SHP77 (cell line): ENCODE measurements around the gene MRPL10.
"Not testable (repeated sequence)": the region's sequence is repeated elsewhere in the genome, so short reads cannot be mapped to it uniquely, and the experiment has no call there.

Experiments
- DNase-seq, 2 experiments: peaks; one replicate each; lab custom pipeline; 2025; lab: John Stamatoyannopoulos, UW

Gene MRPL10

DNA sequence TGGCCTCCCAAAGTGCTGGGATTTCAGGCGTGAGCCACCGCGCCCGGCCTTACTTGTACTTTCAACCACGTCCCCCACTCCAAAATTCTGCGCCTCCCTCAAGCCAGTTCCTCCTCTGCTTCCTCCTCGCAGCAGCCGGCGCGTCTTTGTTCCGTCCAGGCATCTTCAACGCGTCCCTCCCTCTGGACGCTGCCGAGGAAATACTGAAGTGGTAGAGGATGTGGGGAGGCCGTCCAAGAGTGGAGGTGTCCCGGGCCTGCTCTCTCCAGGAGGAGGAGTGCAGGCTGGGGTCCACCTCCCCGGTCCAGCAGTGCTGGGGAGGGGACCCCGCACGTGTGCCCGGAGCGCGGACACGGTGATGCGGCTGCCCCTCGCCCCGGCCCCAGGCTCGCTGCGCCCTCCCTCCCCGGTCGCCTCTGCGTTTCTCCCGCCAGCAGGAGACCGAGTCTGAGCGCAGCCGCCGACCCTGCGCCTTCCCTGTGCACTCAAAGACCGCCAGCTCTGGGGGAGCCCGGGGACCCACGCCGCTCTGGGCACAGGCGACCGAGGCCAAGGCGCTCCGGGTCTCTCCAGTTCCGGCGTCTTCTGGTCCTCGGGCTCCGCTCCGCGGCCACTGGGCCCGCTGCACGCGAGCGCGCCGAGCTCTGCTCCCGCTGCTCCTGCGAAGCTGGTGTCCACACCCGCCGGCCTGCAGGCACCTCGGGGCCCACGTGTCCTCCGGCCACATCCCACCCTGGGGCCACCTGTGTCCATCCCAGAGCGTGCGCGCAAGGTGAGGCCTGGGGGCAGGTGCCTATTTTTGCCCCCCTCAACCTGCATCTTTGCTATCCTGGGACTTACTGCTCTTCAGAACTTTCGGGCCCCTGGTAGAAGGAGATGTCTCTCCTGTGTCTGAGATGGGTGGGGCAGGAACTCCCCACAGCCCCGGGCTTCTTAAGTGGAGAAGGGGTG is 41.5 kb downstream of the MRPL10 start:
- peak in 1 of 2 experiments; percentile 3 for DNase-seq

DNA sequence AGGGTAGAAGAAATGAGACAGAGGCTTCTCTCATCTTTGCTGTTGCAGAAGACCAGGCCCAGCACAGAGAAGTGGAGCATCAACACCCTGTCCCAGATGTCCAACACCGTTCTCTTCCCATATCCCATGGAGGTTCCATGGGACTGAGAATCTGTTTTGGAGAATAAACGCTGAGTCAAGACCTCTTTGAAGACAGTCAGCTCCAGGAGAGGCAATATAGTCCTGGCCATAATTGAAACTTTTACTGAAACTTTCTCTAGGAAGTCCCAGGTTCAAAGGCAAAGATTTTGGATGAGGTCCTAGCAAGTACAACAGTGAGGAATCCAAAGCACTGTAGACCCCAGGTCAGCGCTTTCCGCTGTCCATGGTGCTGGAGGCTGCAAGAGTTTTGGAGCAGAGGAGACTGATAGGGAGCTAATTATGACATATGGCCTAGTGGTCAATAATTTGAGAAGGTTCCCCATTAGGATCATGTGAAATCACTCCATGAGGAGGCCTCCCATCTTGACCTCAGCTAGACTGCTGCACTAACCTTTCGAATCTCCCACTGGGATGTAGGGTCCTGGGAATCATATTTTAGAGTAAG is 45.7 kb downstream of the MRPL10 start:
- no peak for DNase-seq

DNA sequence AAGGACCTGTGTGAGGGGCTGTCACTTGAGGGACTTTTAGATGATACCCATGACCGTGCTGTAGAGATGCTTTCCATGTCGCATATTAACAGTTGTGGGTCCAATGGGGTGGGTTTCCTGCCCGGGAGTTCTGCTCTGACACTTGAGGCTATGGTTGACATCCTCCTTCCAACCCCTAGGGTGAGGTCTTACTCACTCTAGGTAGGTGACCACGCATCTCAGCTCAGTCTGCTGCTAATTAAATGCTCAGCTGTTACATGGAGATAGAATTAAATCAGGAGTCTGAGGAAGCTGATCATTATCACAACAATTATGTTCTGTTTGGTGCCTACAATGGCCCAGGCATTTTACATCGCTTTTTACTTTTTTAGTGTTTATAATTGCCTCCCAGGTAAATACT is 49.9 kb downstream of the MRPL10 start:
- DNase-seq, result no peak

DNA sequence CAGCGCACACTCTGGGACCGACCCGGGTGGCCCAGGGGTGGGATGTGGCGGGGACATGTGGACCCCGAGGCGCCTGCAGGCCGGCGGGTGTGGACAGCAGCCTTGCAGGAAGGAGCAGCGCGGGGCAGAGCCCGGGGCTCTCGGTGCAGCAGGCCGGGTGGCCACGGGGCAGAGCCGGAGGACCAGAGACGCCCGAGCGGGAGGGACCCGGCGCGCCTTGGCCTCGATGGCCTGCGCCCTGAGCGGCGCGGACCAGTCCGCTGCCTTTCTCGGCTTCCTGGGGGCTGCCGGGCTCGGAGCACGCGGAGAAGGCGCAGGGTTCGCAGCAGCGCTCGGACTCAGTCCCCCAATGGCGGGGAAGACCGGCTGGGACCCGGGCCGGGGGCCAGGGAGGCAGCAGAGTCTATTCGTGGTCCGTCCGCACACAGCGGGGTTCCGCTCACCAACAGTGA is 53.1 kb downstream of the MRPL10 start:
- DNase-seq, result no peak

DNA sequence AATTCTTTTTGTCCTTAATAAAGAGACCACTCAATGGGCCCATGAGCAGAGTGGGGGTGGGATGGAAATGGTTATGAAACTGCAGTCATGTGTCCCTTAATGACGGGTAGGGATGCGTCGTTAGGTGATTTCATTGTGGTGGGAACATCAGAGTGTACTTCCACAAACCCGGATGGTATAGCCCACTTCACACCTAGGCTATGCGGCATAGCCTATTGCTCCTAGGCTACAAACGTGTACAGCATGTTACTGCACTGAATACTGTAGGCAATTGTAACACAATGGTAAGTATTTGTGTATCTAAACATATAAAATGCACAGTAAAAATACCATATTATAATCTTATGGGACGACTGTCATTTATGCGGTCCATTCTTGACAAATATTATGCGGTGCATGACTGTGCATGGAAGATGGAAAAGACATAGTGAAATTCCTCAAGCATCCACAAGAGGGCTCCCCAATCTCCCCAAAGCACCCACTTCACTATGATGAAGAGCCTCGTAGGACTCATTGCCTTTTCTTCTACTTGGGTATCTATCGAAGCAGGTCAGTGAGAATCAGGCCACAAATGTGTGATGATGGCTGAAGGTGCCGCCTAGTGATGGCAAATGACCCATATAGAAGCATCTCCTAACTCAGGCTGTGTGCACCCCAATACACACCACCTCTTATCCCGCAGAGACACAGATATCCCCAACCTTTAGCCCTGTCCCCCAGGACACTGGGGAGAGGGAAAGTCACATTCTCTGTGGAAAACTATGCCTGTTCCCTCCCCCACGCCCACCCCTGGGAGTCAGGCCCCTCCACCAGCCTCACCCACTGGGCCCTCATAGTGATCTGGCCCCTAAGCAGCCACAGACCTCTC is 54.8 kb downstream of the MRPL10 start:
- peak; percentile 40 for DNase-seq

DNA sequence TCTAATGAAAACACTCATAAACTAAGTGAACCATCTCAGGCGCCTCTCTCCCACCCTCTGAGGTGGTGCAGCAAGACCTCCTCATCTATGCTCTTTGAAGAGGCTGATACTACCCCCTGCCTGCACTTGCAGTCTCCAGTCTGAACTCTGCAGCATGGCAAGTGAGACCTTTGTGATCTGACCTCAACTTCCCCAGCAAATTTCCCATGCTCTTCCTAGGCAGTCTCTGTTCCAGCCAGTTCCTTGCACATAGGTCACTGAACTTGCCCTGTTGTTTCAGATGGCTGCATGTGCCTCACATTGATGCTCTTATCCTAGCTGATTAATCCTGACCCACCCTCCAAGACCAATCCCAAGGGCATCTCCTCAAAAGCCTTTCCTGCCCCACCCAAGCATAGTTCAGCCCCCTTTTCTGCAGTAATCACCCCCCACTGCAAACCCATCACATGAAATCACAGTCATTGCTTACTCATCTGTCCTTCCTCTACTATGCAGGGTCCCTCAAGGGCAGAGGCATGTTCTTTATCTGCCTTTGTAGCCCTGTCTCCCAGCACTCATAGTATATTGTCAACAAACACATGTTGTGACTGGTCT is 56.3 kb downstream of the MRPL10 start:
- DNase-seq, result no peak

DNA sequence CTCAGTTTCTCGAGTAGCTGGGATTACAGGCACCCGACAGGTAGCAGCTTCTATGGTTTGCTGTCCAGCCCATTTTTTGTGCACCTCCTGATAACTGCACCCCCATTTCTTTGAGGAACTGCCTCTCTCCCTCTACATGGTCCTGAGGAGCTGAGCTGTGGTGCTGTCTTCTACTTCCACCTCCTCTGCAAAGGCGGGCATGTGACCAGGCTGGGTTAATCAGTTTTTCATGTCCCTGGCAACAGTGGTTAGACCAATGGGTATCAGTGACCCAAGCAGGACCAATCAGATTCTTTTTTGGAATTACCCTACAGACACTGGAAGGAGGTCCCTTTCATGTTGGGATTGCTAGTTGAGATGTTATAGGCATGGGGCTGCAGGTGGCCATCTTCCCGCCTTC is 57.0 kb downstream of the MRPL10 start:
- no peak for DNase-seq

DNA sequence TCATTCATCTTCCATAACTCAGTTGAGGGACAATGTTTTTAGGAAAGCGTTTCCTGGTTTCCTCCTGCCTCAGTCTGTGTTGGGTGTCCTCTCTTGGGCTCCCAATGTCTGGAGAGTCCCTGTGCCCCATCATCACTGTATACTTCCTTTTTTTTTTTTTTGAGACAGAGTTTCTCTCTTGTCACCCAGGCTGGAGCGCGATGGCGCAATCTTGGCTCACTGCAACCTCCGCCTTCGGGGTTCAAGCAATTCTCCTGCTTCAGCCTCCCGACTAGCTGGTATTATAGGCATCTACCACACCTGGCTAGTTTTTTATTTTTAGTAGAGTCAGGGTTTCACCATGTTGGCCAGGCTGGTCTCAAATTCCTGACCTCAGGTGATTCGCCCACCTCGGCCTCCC is 57.7 kb downstream of the MRPL10 start:
- not testable (repeated sequence) for DNase-seq
